ENCODE data around the gene LTBP4.

Gene LTBP4

GRCh38 chr19:40673397-40673796, 72.2 kb downstream of the LTBP4 start:
- no peaks in the 10 kb centered on the region for H3K27me3 ChIP-seq (ENCODE audit: control insufficient read depth, insufficient read depth, low read length)
- H3K27ac ChIP-seq (ENCODE audit: low read depth, low read length): no peak overlapping the region
- no peak overlapping the region for H3K9ac ChIP-seq (ENCODE audit: low read length)
- no peaks in the 10 kb centered on the region for H3K4me1 ChIP-seq (ENCODE audit: control insufficient read depth, insufficient read depth, low read length)
- no peak overlapping the region for H3K4me3 ChIP-seq (ENCODE audit: low read length)
- peaks cover 41% of the 10 kb centered on the region for H3K36me3 ChIP-seq (ENCODE audit: control insufficient read depth, insufficient read depth, low read length)

- H3K9ac ChIP-seq (ENCODE audit: low read length): no peak overlapping the region
- H3K4me3 ChIP-seq (ENCODE audit: low read length): no peak overlapping the region
- H3K27me3 ChIP-seq (ENCODE audit: control insufficient read depth, insufficient read depth, low read length): no peaks in the 10 kb centered on the region
- no peak overlapping the region for H3K27ac ChIP-seq (ENCODE audit: low read depth, low read length)
- peaks cover 40% of the 10 kb centered on the region for H3K36me3 ChIP-seq (ENCODE audit: control insufficient read depth, insufficient read depth, low read length)
- no peaks in the 10 kb centered on the region for H3K4me1 ChIP-seq (ENCODE audit: control insufficient read depth, insufficient read depth, low read length)
Measured at GRCh38 chr19:40674291-40674690, 73.1 kb downstream of the LTBP4 start.

DNA sequence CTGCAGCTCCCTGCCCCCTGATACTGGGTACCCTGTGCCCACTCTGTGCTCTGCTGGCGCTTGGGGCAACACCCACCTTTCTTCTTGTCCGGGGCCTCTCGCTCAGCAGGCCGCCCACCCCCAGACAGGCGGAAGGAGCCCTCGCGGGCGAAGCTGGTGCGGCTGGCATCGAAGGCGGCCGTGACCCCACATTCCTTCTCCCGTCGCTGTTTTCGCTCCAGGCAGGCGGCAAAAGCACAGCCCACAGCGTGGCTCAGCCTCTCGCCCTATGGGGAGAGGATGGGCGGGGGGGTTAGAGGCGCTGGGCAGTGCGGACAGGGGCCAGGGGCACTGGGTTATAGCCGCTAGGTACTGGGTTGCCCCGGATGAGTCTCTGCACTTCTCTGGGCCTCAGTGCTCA, 76.0 kb downstream of the LTBP4 start:
- H3K27me3 ChIP-seq (ENCODE audit: control insufficient read depth, insufficient read depth, low read length): no peaks in the 10 kb centered on the region
- peaks cover 26% of the 10 kb centered on the region for H3K36me3 ChIP-seq (ENCODE audit: control insufficient read depth, insufficient read depth, low read length)
- H3K4me1 ChIP-seq (ENCODE audit: control insufficient read depth, insufficient read depth, low read length): no peaks in the 10 kb centered on the region
- H3K27ac ChIP-seq (ENCODE audit: low read depth, low read length): no peak overlapping the region
- no peak overlapping the region for H3K9ac ChIP-seq (ENCODE audit: low read length)
- H3K4me3 ChIP-seq (ENCODE audit: low read length): no peak overlapping the region
